A549 (cell line): ENCODE measurements around the gene UBE2U.

Experiments
- EHF ChIP-seq: fragments of 250-450 bp; sonication (Bioruptor Pico); IDR thresholded peaks from 2 replicates; pipeline ENCODE4 v1.5.0; 2020; ENCODE audit warnings: mild to moderate bottlenecking
- EP300 ChIP-seq, 2 experiments: fragments of >200 bp; sonication (Bioruptor Twin); formaldehyde crosslinking; IDR thresholded peaks; 2 replicates in 1 of 2; 3 replicates in 1 of 2; pipeline ENCODE4 v1.6.1; 2016 to 2017
- MAX ChIP-seq: IDR thresholded peaks from 2 replicates; pipeline ENCODE4 v1.6.1; 2012
- NPAS2 ChIP-seq: fragments of 250-450 bp; sonication (Bioruptor Pico); IDR thresholded peaks from 2 replicates; pipeline ENCODE4 v1.8.0; 2022; ENCODE audit warnings: mild to moderate bottlenecking, moderate library complexity, borderline replicate concordance
- POLR2A ChIP-seq: IDR thresholded peaks from 2 replicates; pipeline ENCODE4 v1.6.1; 2012; ENCODE audit warnings: mild to moderate bottlenecking, low read length
- RAD21 ChIP-seq, 2 experiments: fragments of >200 bp in 1 of 2; sonication (Bioruptor Twin) in 1 of 2; formaldehyde crosslinking in 1 of 2; IDR thresholded peaks in 1 of 2; conservative IDR thresholded peaks in 1 of 2; 2 replicates in 1 of 2; 3 replicates in 1 of 2; pipeline ENCODE4 v1.6.1; 2012 to 2018; ENCODE audit warnings: inconsistent platforms in 1 of 2
- RCOR1 ChIP-seq: fragments of 150-350 bp; IDR thresholded peaks from 2 replicates; pipeline ENCODE4 v1.6.1; 2014; ENCODE audit warnings: antibody characterized with exemption, low read length, low read depth
- ZFP36 ChIP-seq: fragments of 450-650 bp; IDR thresholded peaks from 2 replicates; pipeline ENCODE4 v1.6.1; 2014; ENCODE audit warnings: borderline replicate concordance; ENCODE audit not compliant: partially characterized antibody
- TF ChIP-seq, protein P1 (sequence below): fragments of 450-650 bp; IDR thresholded peaks from 2 replicates; pipeline ENCODE4 v1.6.1; 2014; ENCODE audit warnings: antibody characterized with exemption
- TF ChIP-seq, protein P2 (sequence below): fragments of >200 bp; sonication (Bioruptor Twin); formaldehyde crosslinking; IDR thresholded peaks from 3 replicates; pipeline ENCODE4 v1.5.1; 2016

DNA sequence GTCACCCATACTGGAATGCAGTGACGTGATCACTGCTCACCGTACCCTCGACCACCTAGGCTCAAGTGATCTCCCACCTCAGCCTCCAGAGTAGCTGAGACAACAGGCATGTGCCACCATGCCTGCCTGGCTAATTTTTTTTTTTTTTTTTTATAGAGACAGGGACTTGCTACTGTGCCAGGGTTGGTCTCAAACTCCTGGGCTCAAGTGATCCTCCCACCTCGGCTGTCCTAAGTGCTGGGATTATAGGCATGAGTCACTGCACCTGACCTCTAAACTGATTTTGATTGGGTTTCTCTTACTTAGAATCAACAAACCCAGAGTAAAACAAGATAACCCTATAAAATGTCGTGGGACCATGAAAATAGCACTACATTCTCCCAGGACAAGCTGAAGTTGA is 112.0 kb downstream of the UBE2U start:
- TF ChIP-seq, protein P1, sequence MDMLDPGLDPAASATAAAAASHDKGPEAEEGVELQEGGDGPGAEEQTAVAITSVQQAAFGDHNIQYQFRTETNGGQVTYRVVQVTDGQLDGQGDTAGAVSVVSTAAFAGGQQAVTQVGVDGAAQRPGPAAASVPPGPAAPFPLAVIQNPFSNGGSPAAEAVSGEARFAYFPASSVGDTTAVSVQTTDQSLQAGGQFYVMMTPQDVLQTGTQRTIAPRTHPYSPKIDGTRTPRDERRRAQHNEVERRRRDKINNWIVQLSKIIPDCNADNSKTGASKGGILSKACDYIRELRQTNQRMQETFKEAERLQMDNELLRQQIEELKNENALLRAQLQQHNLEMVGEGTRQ = 0 out of 2 replicates have a peak, but pooled peaks have one; percentile 5
- TF ChIP-seq, protein P2, sequence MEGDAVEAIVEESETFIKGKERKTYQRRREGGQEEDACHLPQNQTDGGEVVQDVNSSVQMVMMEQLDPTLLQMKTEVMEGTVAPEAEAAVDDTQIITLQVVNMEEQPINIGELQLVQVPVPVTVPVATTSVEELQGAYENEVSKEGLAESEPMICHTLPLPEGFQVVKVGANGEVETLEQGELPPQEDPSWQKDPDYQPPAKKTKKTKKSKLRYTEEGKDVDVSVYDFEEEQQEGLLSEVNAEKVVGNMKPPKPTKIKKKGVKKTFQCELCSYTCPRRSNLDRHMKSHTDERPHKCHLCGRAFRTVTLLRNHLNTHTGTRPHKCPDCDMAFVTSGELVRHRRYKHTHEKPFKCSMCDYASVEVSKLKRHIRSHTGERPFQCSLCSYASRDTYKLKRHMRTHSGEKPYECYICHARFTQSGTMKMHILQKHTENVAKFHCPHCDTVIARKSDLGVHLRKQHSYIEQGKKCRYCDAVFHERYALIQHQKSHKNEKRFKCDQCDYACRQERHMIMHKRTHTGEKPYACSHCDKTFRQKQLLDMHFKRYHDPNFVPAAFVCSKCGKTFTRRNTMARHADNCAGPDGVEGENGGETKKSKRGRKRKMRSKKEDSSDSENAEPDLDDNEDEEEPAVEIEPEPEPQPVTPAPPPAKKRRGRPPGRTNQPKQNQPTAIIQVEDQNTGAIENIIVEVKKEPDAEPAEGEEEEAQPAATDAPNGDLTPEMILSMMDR = no peak
- no peak for TF ChIP-seq EP300 (IDR thresholded peaks at IDR 0.05)
- no peak for TF ChIP-seq MAX
- no peak for TF ChIP-seq POLR2A
- no peak for TF ChIP-seq RAD21 (conservative IDR thresholded peaks at IDR 0.05 in 1 of 2, IDR thresholded peaks at IDR 0.05 in 1 of 2)
- TF ChIP-seq EHF = no peak
- no peak for TF ChIP-seq NPAS2 (CRISPR knock-in tag)
- no peak for TF ChIP-seq ZFP36
- TF ChIP-seq RCOR1 = no peak
